CD4-positive, alpha-beta T cell treated with Interleukin-17A for 4 hours (primary cell): ENCODE data around the gene PHLPP2.
"Not testable (repeated sequence)": the region's sequence is repeated elsewhere in the genome, so short reads cannot be mapped to it uniquely, and the experiment has no call there.

Experiments
- DNase-seq: peaks from one replicate; pipeline ENCODE4 v3.0.0-alpha.2; 2020; ENCODE audit warnings: mixed read lengths

Gene PHLPP2

GRCh38 chr16:71610936-71611871 is 113.3 kb downstream of the PHLPP2 start:
- peak; percentile 85 for DNase-seq

DNA sequence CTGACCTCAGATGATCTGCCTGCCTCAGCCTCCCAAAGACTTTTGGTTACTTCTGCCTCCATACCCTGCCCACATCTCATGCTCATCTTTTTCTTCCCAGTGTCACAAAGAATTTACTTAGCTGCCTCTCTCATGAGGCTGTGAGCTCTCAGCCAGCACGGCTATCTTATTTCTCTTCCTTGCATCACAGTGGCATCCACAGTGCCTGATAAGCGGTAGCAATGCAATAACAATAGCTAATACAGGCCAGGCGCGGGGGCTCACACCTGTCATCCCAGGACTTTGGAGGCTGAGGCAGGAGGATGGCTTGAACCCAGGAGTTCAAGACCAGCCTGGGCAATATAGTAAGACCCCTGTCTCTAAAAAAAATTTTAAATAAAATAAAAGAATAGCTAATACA is 114.1 kb downstream of the PHLPP2 start:
- no peak for DNase-seq

GRCh38 chr16:71609066-71609465 is 115.4 kb downstream of the PHLPP2 start:
- no peak for DNase-seq

DNA sequence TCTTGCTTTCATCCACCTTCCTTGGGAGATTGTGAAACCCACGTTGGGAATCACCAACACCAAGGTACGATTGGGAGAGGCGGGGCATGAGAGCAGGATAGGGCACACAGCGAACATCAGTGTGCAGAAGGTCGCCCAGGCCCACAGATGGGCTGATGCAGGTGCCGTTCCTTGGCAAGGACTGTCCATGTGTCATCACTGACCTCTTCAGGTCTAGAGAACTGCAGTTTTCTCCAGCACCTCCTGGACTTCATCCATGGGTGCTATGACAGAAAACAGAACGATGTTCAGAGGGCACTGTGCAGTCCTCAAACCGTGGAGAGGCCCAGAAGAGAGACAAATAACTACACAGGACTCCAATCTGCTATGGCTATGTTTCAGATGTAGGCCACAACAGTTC is 123.7 kb downstream of the PHLPP2 start:
- no peak for DNase-seq

DNA sequence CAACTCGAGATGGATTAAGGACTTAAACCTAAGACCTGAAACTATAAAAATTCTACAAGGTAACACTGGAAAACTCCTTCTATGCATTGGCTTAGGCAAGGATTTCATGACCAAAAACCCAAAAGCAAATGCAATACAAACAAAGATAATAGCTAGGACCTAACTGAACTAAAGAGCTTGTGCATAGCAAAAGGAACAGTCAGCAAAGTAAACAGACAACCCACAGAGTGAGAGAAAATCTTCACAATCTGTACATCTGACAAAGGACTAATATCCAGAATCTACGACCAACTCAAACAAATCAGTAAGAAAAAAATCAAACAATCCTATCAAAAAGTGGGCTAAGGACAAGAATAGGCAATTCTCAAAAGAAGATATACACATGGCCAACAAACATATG is 126.1 kb downstream of the PHLPP2 start:
- DNase-seq: not testable (repeated sequence)

DNA sequence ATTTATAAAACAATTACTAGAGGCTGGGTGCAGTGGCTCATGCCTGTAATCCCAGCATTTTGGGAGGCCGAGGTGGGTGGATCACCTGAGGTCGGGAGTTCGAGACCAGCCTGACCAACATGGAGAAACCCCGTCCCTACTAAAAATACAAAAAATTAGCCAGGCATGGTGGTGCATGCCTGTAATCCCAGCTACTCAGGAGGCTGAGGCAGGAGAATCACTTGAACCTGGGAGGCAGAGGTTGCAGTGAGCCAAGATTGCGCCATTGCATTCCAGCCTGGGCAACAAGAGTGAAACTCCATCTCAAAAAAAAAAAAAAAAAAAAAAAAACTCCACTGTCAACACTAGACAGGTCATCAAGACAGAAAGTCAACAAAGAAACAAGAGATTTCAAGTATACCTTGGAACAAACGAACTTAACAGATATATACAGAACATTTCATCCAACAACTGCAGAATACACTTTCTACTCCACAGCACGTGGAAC is 129.1 kb downstream of the PHLPP2 start:
- DNase-seq: not testable (repeated sequence)
